SK-N-SH (cell line): Measurements from ENCODE around the gene CFAP58. TPM values are rescaled to one million over a fixed set of nuclear protein-coding genes. Genes with fewer than 3 reads are reported as not detected.

ENCODE experiments used
- CTCF ChIA-PET: fragments of 300-600, 350-600 bp; formaldehyde crosslinking; extraction: SDS; loops from one replicate; lab custom pipeline; 2021; lab: Yijun Ruan, JAX
- POLR2A ChIA-PET: fragments of 350-600 bp; sonication (Branson Sonifier 250); formaldehyde crosslinking; extraction: SDS; loops from one replicate; lab custom pipeline; 2020; ENCODE audit warnings: antibody characterized with exemption, inconsistent platforms; lab: Yijun Ruan, JAX
- DNase-seq: peaks from one replicate; pipeline ENCODE4 v3.0.0; 2012
- H2AFZ ChIP-seq: fragments of 200-600 bp; sonication (generic); 2 replicates; pipeline ENCODE4 v1.8.1; 2016; ENCODE audit warnings: antibody characterized with exemption, mild to moderate bottlenecking, low read depth
- H3F3A ChIP-seq: fragments of 200-600 bp; sonication (generic); replicated peaks from 2 replicates; pipeline ENCODE3; 2016; ENCODE audit warnings: antibody characterized with exemption, mild to moderate bottlenecking; ENCODE audit not compliant: insufficient read depth
- H3K27ac ChIP-seq, 2 experiments: fragments of 200-500 bp in 1 of 2; fragments of 200-600 bp in 1 of 2; sonication (Bioruptor generic) in 1 of 2; sonication (generic), shearing (Covaris generic) in 1 of 2; 2 replicates each; pipeline versions ENCODE4 v1.5.1 to v1.6.1; 2014 to 2016; ENCODE audit warnings: low read depth in 2 of 2, inconsistent platforms in 1 of 2, low read length in 1 of 2, mild to moderate bottlenecking in 1 of 2, mixed read lengths in 1 of 2
- H3K27me3 ChIP-seq: fragments of 200-600 bp; sonication (generic), shearing (Covaris generic); 2 replicates; pipeline ENCODE4 v1.6.1; 2016; ENCODE audit warnings: mixed run types; ENCODE audit not compliant: insufficient read depth
- H3K36me3 ChIP-seq, 2 experiments: fragments of 200-500 bp in 1 of 2; fragments of 200-600 bp in 1 of 2; sonication (Bioruptor generic) in 1 of 2; sonication (generic) in 1 of 2; replicated peaks in 1 of 2; 2 replicates each; pipeline versions ENCODE3 to v1.5.1; 2014 to 2016; ENCODE audit warnings: low read length in 1 of 2, mild to moderate bottlenecking in 1 of 2; ENCODE audit not compliant: insufficient read depth in 2 of 2, control insufficient read depth in 1 of 2
- H3K4me1 ChIP-seq, 2 experiments: fragments of 200-500 bp in 1 of 2; fragments of 200-600 bp in 1 of 2; sonication (Bioruptor generic) in 1 of 2; sonication (generic), shearing (Covaris generic) in 1 of 2; 2 replicates each; pipeline versions ENCODE4 v1.5.1 to v1.6.1; 2014 to 2016; ENCODE audit warnings: low read depth in 1 of 2, low read length in 1 of 2, mixed run types in 1 of 2; ENCODE audit not compliant: insufficient read depth in 2 of 2, control insufficient read depth in 1 of 2
- H3K4me2 ChIP-seq: fragments of 200-600 bp; sonication (generic), shearing (Covaris generic); 2 replicates; pipeline ENCODE4 v1.6.1; 2017; ENCODE audit warnings: mixed run types
- H3K4me3 ChIP-seq, 2 experiments: fragments of 200-500 bp in 1 of 2; fragments of 200-600 bp in 1 of 2; sonication (Bioruptor generic) in 1 of 2; sonication (generic), shearing (Covaris generic) in 1 of 2; 2 replicates each; pipeline versions ENCODE4 v1.5.1 to v1.8.1; 2014 to 2016; ENCODE audit warnings: low read depth in 2 of 2, inconsistent platforms in 1 of 2, low read length in 1 of 2, mild to moderate bottlenecking in 1 of 2, mixed read lengths in 1 of 2, moderate library complexity in 1 of 2
- H3K79me2 ChIP-seq: fragments of 200-600 bp; sonication (generic); 2 replicates; pipeline ENCODE4 v1.8.1; 2017; ENCODE audit warnings: mild to moderate bottlenecking; ENCODE audit not compliant: insufficient read depth
- H3K9ac ChIP-seq: fragments of 200-600 bp; sonication (generic); 2 replicates; pipeline ENCODE4 v1.6.1; 2017; ENCODE audit warnings: mixed run types
- H3K9me2 ChIP-seq: fragments of 200-600 bp; sonication (generic); 2 replicates; pipeline ENCODE4 v1.6.1; 2017; ENCODE audit warnings: mixed run types
- H3K9me3 ChIP-seq: fragments of 200-600 bp; sonication (generic); 2 replicates; pipeline ENCODE4 v1.6.1; 2017; ENCODE audit warnings: mixed run types, mild to moderate bottlenecking, moderate library complexity
- H4K20me1 ChIP-seq: fragments of 200-600 bp; sonication (generic); 2 replicates; pipeline ENCODE4 v1.6.1; 2017; ENCODE audit warnings: mild to moderate bottlenecking, mixed run types; ENCODE audit not compliant: insufficient read depth
- CHD2 ChIP-seq: fragments of 150-350 bp; IDR thresholded peaks from 2 replicates; pipeline ENCODE4 v1.6.1; 2018; ENCODE audit warnings: low read length; ENCODE audit not compliant: partially characterized antibody
- CTCF ChIP-seq: fragments of 200-600 bp; sonication (generic); IDR thresholded peaks from 2 replicates; pipeline ENCODE4 v1.6.1; 2017; ENCODE audit warnings: antibody characterized with exemption, mild to moderate bottlenecking, moderate library complexity
- EP300 ChIP-seq, 2 experiments: IDR thresholded peaks; 2 replicates each; pipeline versions ENCODE4 v1.4.0 to v1.6.1; 2012; ENCODE audit warnings: borderline replicate concordance in 1 of 2, low read depth in 1 of 2, low read length in 1 of 2
- FOSL2 ChIP-seq: IDR thresholded peaks from 2 replicates; pipeline ENCODE4 v1.4.0; 2012; ENCODE audit warnings: low read depth, mild to moderate bottlenecking, moderate library complexity, borderline replicate concordance
- FOXJ3 ChIP-seq: sonication (generic); formaldehyde crosslinking; IDR thresholded peaks from 2 replicates; pipeline ENCODE4 v1.5.1; 2020; ENCODE audit warnings: mild to moderate bottlenecking, missing genetic modification reagents
- GATA2 ChIP-seq: sonication (generic); formaldehyde crosslinking; IDR thresholded peaks from 2 replicates; pipeline ENCODE4 v1.5.0; 2020; ENCODE audit warnings: mild to moderate bottlenecking, missing genetic modification reagents
- MEF2A ChIP-seq: IDR thresholded peaks from 2 replicates; pipeline ENCODE4 v1.4.0; 2012; ENCODE audit warnings: low read depth, borderline replicate concordance
- NFIC ChIP-seq: IDR thresholded peaks from 2 replicates; pipeline ENCODE4 v1.4.0; 2012; ENCODE audit warnings: borderline replicate concordance
- POLR2AphosphoS5 ChIP-seq: IDR thresholded peaks from 2 replicates; pipeline ENCODE4 v1.6.1; 2012; ENCODE audit warnings: low read depth, low read length
- RCOR1 ChIP-seq: fragments of 150-350 bp; IDR thresholded peaks from 2 replicates; pipeline ENCODE4 v1.6.1; 2017; ENCODE audit warnings: antibody characterized with exemption, low read length
- RFX5 ChIP-seq: IDR thresholded peaks from 2 replicates; pipeline ENCODE4 v1.6.1; 2012; ENCODE audit warnings: mild to moderate bottlenecking, improper control_type of control experiment, low read length
- SIN3A ChIP-seq: IDR thresholded peaks from 2 replicates; pipeline ENCODE4 v1.6.1; 2012; ENCODE audit warnings: low read depth, mild to moderate bottlenecking, low read length, moderate library complexity, borderline replicate concordance
- TAF1 ChIP-seq: IDR thresholded peaks from 2 replicates; pipeline ENCODE4 v1.6.1; 2012; ENCODE audit warnings: low read depth, mild to moderate bottlenecking, low read length, moderate library complexity, borderline replicate concordance
- TCF12 ChIP-seq: IDR thresholded peaks from 2 replicates; pipeline ENCODE4 v1.4.0; 2012
- TEAD4 ChIP-seq: IDR thresholded peaks from 2 replicates; pipeline ENCODE4 v1.4.0; 2012; ENCODE audit warnings: mild to moderate bottlenecking, borderline replicate concordance; ENCODE audit not compliant: insufficient read depth
- USF2 ChIP-seq: fragments of 150-350 bp; IDR thresholded peaks from 2 replicates; pipeline ENCODE4 v1.6.1; 2017; ENCODE audit warnings: antibody characterized with exemption, low read length, low read depth, borderline replicate concordance
- YY1 ChIP-seq: IDR thresholded peaks from 2 replicates; pipeline ENCODE4 v1.4.0; 2012; ENCODE audit warnings: low read depth, mild to moderate bottlenecking
- ZBTB33 ChIP-seq: IDR thresholded peaks from 2 replicates; pipeline ENCODE4 v1.4.0; 2012; ENCODE audit warnings: low read depth, borderline replicate concordance
- WGBS: methylation state at CpG from one replicate; pipeline ENCODE4 v1.1.6; 2017; ENCODE audit warnings: low lambda C conversion rate; 5-methylcytosine and 5-hydroxymethylcytosine counted together
- polyA plus RNA-seq, 3 experiments: library from polyadenylated mRNA; depleted of rRNA; stranded (reverse); fragments of >200 nt; gene quantifications; 2 replicates each; pipeline ENCODE4 v1.2.3, GENCODE V29; 2012
- TF ChIP-seq, protein P1 (sequence below): IDR thresholded peaks from 2 replicates; pipeline ENCODE4; 2012

CFAP58 gene
- polyA plus RNA-seq, 1 of the 3 experiments (the other 2 are of a cell fraction), result 0.38 TPM

GRCh38 chr10:104318326-104318725 is 35.3 kb upstream of the CFAP58 start:
- DNase-seq, result no peak
- WGBS, result 92% methylated on average over 1 of the region's 5 CpGs
- H3K9ac ChIP-seq, result no peak overlapping the region
- POLR2A ChIA-PET, result no interaction called here
- H4K20me1 ChIP-seq, result peaks cover 67% of the 10 kb centered on the region
- H2AFZ ChIP-seq, result no peak overlapping the region
- H3K79me2 ChIP-seq, result peaks cover 99% of the 10 kb centered on the region
- no peak overlapping the region for H3K27ac ChIP-seq
- H3K9me2 ChIP-seq, result no peaks in the 10 kb centered on the region
- no peaks in the 10 kb centered on the region for H3K9me3 ChIP-seq
- peaks cover 19 to 25% of the 10 kb centered on the region in 2 experiments for H3K36me3 ChIP-seq
- TF ChIP-seq USF2, result no peak
- TF ChIP-seq POLR2AphosphoS5, result no peak
- TF ChIP-seq ZBTB33, result no peak
- TF ChIP-seq TEAD4, result no peak
- no peak for TF ChIP-seq MEF2A
- no peak for TF ChIP-seq YY1
- TF ChIP-seq RFX5, result no peak
- no peak for TF ChIP-seq EP300 (IDR thresholded peaks at IDR 0.05; ENCODE audit: borderline replicate concordance in 1 of 2, low read depth in 1 of 2, low read length in 1 of 2)
- TF ChIP-seq CTCF, result no peak
- no peak for TF ChIP-seq TAF1
- TF ChIP-seq TCF12, result no peak
- no peak for TF ChIP-seq NFIC
- TF ChIP-seq RCOR1, result no peak
- TF ChIP-seq FOSL2, result no peak
- TF ChIP-seq, protein P1, sequence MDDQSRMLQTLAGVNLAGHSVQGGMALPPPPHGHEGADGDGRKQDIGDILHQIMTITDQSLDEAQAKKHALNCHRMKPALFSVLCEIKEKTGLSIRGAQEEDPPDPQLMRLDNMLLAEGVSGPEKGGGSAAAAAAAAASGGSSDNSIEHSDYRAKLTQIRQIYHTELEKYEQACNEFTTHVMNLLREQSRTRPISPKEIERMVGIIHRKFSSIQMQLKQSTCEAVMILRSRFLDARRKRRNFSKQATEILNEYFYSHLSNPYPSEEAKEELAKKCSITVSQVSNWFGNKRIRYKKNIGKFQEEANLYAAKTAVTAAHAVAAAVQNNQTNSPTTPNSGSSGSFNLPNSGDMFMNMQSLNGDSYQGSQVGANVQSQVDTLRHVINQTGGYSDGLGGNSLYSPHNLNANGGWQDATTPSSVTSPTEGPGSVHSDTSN, result no peak
- no peak for TF ChIP-seq GATA2 (CRISPR knock-in tag)
- TF ChIP-seq SIN3A, result no peak
- TF ChIP-seq FOXJ3 (CRISPR knock-in tag), result no peak
- TF ChIP-seq CHD2, result no peak
- no peak overlapping the region for H3K4me3 ChIP-seq
- no peaks in the 10 kb centered on the region for H3F3A ChIP-seq
- H3K4me1 ChIP-seq, result peaks cover 23 to 40% of the 10 kb centered on the region in 2 experiments; a peak in 2 of 4 replicates
- no peaks in the 10 kb centered on the region for H3K27me3 ChIP-seq
- H3K4me2 ChIP-seq, result no peak overlapping the region
- CTCF ChIA-PET, result interaction anchor here (0.7 to 1.9 kb wide), 6 partner anchors 9 to 35 kb away, joined by 3 to 6 read pairs (median 4); partner anchors contain the start of gene CFAP58
